AG09319 (cell line): ENCODE measurements around the gene E2F2.

Source experiments
- DNase-seq: peaks from one replicate; pipeline ENCODE4 v3.0.0-alpha.2; 2010; ENCODE audit warnings: low read depth; ENCODE audit errors: extremely low read depth
- CTCF ChIP-seq: IDR thresholded peaks from 2 replicates; pipeline ENCODE4 v1.5.1; 2011; ENCODE audit warnings: low read depth, mild to moderate bottlenecking, inconsistent platforms, low read length, moderate library complexity

E2F2 gene

GRCh38 chr1:23529146-23530086 lies 1.6 kb downstream of the E2F2 start:
- no peak for TF ChIP-seq CTCF

GRCh38 chr1:23528250-23528978 lies 2.6 kb downstream of the E2F2 start:
- DNase-seq, result peak; percentile 44
- no peak for TF ChIP-seq CTCF

More at GRCh38 chr1:23529146-23530086, 1.6 kb downstream of the E2F2 start:
- DNase-seq, result no peak

GRCh38 chr1:23527900-23528249 lies 3.2 kb downstream of the E2F2 start:
- no peak for DNase-seq
- no peak; the same call in 1 of the 2 replicates for TF ChIP-seq CTCF

- DNase-seq, result no peak
Measured at GRCh38 chr1:23527366-23527765, 3.7 kb downstream of the E2F2 start.

GRCh38 chr1:23526329-23527041 lies 4.5 kb downstream of the E2F2 start:
- TF ChIP-seq CTCF, result no peak
- no peak for DNase-seq

More at GRCh38 chr1:23527366-23527765, 3.7 kb downstream of the E2F2 start:
- no peak for TF ChIP-seq CTCF

- DNase-seq, result no peak
- no peak for TF ChIP-seq CTCF
Measured at GRCh38 chr1:23525558-23526250, 5.3 kb downstream of the E2F2 start.
